Astrocyte (in vitro differentiated cells and primary cell): ENCODE measurements around the gene SBF2. TPM values are rescaled to one million over a fixed set of nuclear protein-coding genes. Genes with fewer than 3 reads are reported as not detected.
A peak's percentile ranks its signal among the peaks of the same experiment; 100 is the strongest.

ENCODE experiments used
- DNase-seq: peaks from one replicate; pipeline ENCODE4 v3.0.0-alpha.2; 2010; ENCODE audit warnings: low read depth
- FAIRE-seq: peaks from 2 replicates; lab custom pipeline; 2011; peaks lifted over from hg19 to GRCh38; lab: Jason Lieb, UNC
- H2AFZ ChIP-seq: 2 replicates; pipeline ENCODE4 v1.6.0; 2012; ENCODE audit warnings: low read depth, low read length, inconsistent platforms
- H3K27ac ChIP-seq: 2 replicates; pipeline ENCODE4 v1.5.1; 2011; ENCODE audit warnings: low read depth, low read length, inconsistent platforms
- H3K27me3 ChIP-seq: 2 replicates; pipeline ENCODE4 v1.6.0; 2011; ENCODE audit warnings: low read length, inconsistent platforms; ENCODE audit not compliant: insufficient read depth
- H3K36me3 ChIP-seq: 2 replicates; pipeline ENCODE4 v1.5.1; 2011; ENCODE audit warnings: low read length, inconsistent platforms; ENCODE audit not compliant: insufficient read depth
- H3K4me1 ChIP-seq: 2 replicates; pipeline ENCODE4 v1.5.1; 2011; ENCODE audit warnings: low read length, inconsistent platforms; ENCODE audit not compliant: insufficient read depth
- H3K4me2 ChIP-seq: 2 replicates; pipeline ENCODE4 v1.6.0; 2012; ENCODE audit warnings: low read length, inconsistent platforms
- H3K4me3 ChIP-seq: 2 replicates; pipeline ENCODE4 v1.5.1; 2011; ENCODE audit warnings: low read depth, mild to moderate bottlenecking, low read length, inconsistent platforms; ENCODE audit not compliant: insufficient read depth
- H3K79me2 ChIP-seq: 2 replicates; pipeline ENCODE4 v1.6.0; 2012; ENCODE audit warnings: mild to moderate bottlenecking, low read length, inconsistent platforms; ENCODE audit not compliant: insufficient read depth
- H3K9ac ChIP-seq: 2 replicates; pipeline ENCODE4 v1.6.0; 2012; ENCODE audit warnings: mild to moderate bottlenecking, low read length, inconsistent platforms
- H3K9me3 ChIP-seq: 2 replicates; pipeline ENCODE4 v1.5.1; 2012; ENCODE audit warnings: low read depth, mild to moderate bottlenecking, low read length, inconsistent platforms; ENCODE audit not compliant: insufficient read depth
- H4K20me1 ChIP-seq: 2 replicates; pipeline ENCODE4 v1.6.0; 2012; ENCODE audit warnings: low read length, inconsistent platforms; ENCODE audit not compliant: insufficient read depth
- H3K27ac Mint-ChIP-seq: one replicate; pipeline ENCODE4 v1.8.0; 2021; ENCODE audit warnings: mild to moderate bottlenecking, mixed read lengths; ENCODE audit not compliant: unreplicated experiment
- H3K27me3 Mint-ChIP-seq: one replicate; pipeline ENCODE4 v1.8.0; 2021; ENCODE audit warnings: low read depth, mixed read lengths; ENCODE audit not compliant: unreplicated experiment
- H3K36me3 Mint-ChIP-seq: one replicate; pipeline ENCODE4 v1.8.0; 2021; ENCODE audit warnings: low read depth, mixed read lengths; ENCODE audit not compliant: unreplicated experiment
- H3K4me1 Mint-ChIP-seq: one replicate; pipeline ENCODE4 v1.8.0; 2021; ENCODE audit warnings: low read depth, mixed read lengths; ENCODE audit not compliant: unreplicated experiment
- H3K4me3 Mint-ChIP-seq: one replicate; pipeline ENCODE4 v1.8.0; 2021; ENCODE audit warnings: mild to moderate bottlenecking, moderate library complexity, mixed read lengths; ENCODE audit not compliant: unreplicated experiment
- H3K9me3 Mint-ChIP-seq: one replicate; pipeline ENCODE4 v1.8.0; 2021; ENCODE audit warnings: mild to moderate bottlenecking, mixed read lengths; ENCODE audit not compliant: unreplicated experiment
- CTCF ChIP-seq: IDR thresholded peaks from 2 replicates; pipeline ENCODE4 v1.5.1; 2011; ENCODE audit warnings: low read depth, mild to moderate bottlenecking, inconsistent platforms, low read length, moderate library complexity; ENCODE audit not compliant: insufficient read depth
- EZH2 ChIP-seq: IDR thresholded peaks from 2 replicates; pipeline ENCODE4 v1.6.1; 2012; ENCODE audit warnings: mild to moderate bottlenecking, low read length, inconsistent platforms; ENCODE audit not compliant: insufficient read depth
- total RNA-seq: library from RNA; stranded (reverse); gene quantifications from 2 replicates; pipeline ENCODE4 v1.2.1, GENCODE V29; 2021

The SBF2 gene
- total RNA-seq, 1 donor from 2014 or later: 50.0 TPM

- Histone ChIP-seq H4K20me1 (no peaks in the 10 kb centered on the region), H3K4me3 (no peak overlapping the region), H3K27me3 (no peaks in the 10 kb centered on the region), H3K27ac (no peak overlapping the region), H3K9me3 (no peaks in the 10 kb centered on the region), H3K4me1 (peaks cover 16% of the 10 kb centered on the region), H2AFZ (no peak overlapping the region), H3K79me2 (no peaks in the 10 kb centered on the region), H3K36me3 (no peaks in the 10 kb centered on the region), H3K4me2 (no peak overlapping the region), H3K9ac (no peak overlapping the region)
- Mint-ChIP-seq H3K9me3 (no peaks in the 10 kb centered on the region), H3K27me3 (no peaks in the 10 kb centered on the region), H3K27ac (peak overlapping the region; percentile 97), H3K4me1 (peaks cover 39% of the 10 kb centered on the region), H3K4me3 (no peak overlapping the region), H3K36me3 (peaks cover 9% of the 10 kb centered on the region)
- DNase-seq (no peak), FAIRE-seq (no peak)
- TF ChIP-seq EZH2 (no peak), CTCF (no peak)
These were observed 489.6 kb downstream of the SBF2 start for GRCh38 chr11:9804419-9804902.

- no peak overlapping the region for H3K4me2 ChIP-seq
- Mint-ChIP-seq H3K27ac (peak overlapping the region; percentile 97), H3K36me3 (peaks cover 6% of the 10 kb centered on the region), H3K9me3 (no peaks in the 10 kb centered on the region), H3K4me1 (peaks cover 35% of the 10 kb centered on the region), H3K27me3 (no peaks in the 10 kb centered on the region), H3K4me3 (no peak overlapping the region)
- H3K27me3 ChIP-seq: no peaks in the 10 kb centered on the region
- H4K20me1 ChIP-seq: no peaks in the 10 kb centered on the region
- no peaks in the 10 kb centered on the region for H3K79me2 ChIP-seq
- no peak overlapping the region for H3K9ac ChIP-seq
- H2AFZ ChIP-seq: no peak overlapping the region
- no peaks in the 10 kb centered on the region for H3K9me3 ChIP-seq
- DNase-seq (peak; percentile 57), FAIRE-seq (no peak)
- peaks cover 16% of the 10 kb centered on the region for H3K4me1 ChIP-seq
- no peaks in the 10 kb centered on the region for H3K36me3 ChIP-seq
- no peak overlapping the region for H3K27ac ChIP-seq
- no peak overlapping the region for H3K4me3 ChIP-seq
- TF ChIP-seq EZH2 (no peak), CTCF (no peak)
These were observed 490.2 kb downstream of the SBF2 start for GRCh38 chr11:9803685-9804418.

- DNase-seq (peak; percentile 89), FAIRE-seq (peak; percentile 93)
- H3K9ac ChIP-seq: peak overlapping the region; percentile 44
- H3K9me3 ChIP-seq: no peaks in the 10 kb centered on the region
- Mint-ChIP-seq H3K27me3 (no peaks in the 10 kb centered on the region), H3K9me3 (no peaks in the 10 kb centered on the region), H3K27ac (peak overlapping the region; percentile 90), H3K4me3 (no peak overlapping the region), H3K4me1 (peaks cover 34% of the 10 kb centered on the region), H3K36me3 (peaks cover 6% of the 10 kb centered on the region)
- TF ChIP-seq EZH2: no peak
- no peak for TF ChIP-seq CTCF
- peaks cover 16% of the 10 kb centered on the region for H3K4me1 ChIP-seq
- no peaks in the 10 kb centered on the region for H3K36me3 ChIP-seq
- peak overlapping the region; percentile 66 for H3K27ac ChIP-seq
- no peaks in the 10 kb centered on the region for H3K79me2 ChIP-seq
- H3K4me3 ChIP-seq: no peak overlapping the region
- H3K27me3 ChIP-seq: no peaks in the 10 kb centered on the region
- H4K20me1 ChIP-seq: no peaks in the 10 kb centered on the region
- peak overlapping the region; percentile 24 for H3K4me2 ChIP-seq
- H2AFZ ChIP-seq: peak overlapping the region; percentile 44
These were observed 491.6 kb downstream of the SBF2 start for GRCh38 chr11:9802291-9802861.
